ENCODE results near the gene FMNL2. TPM values are rescaled to one million over a fixed set of nuclear protein-coding genes. Genes with fewer than 3 reads are reported as not detected.

Gene FMNL2
- total and polyA plus RNA-seq, 12 donors, result 3.3 to 16.0 (median 4.5) TPM

GRCh38 chr2:152615177-152615576 lies 280.2 kb downstream of the FMNL2 start:
- TF ChIP-seq CTCF (IDR thresholded peaks at IDR 0.05), result no peak
- Histone ChIP-seq H3K27ac (no peak overlapping the region), H3K9me3 (no peaks in the 10 kb centered on the region), H3K36me3 (peaks cover 0 to 68% (median 7%) of the 10 kb centered on the region in 9 donors), H3K4me3 (no peak overlapping the region), H3K4me1 (peaks cover 0 to 30% (median 12%) of the 10 kb centered on the region in 9 donors), H3K27me3 (no peaks in the 10 kb centered on the region)
- intact Hi-C loops (cut with DNase I), result no loop called here
- WGBS, 2 donors, result 90 to 91% methylated on average over 5 of the region's 5 CpGs
- DNase-seq (no peak), ATAC-seq (no peak)

GRCh38 chr2:152617456-152618192 lies 282.6 kb downstream of the FMNL2 start:
- WGBS, 2 donors, result 83 to 85% methylated on average over 4 of the region's 4 CpGs
- no peak for TF ChIP-seq CTCF (IDR thresholded peaks at IDR 0.05)
- no peak overlapping the region for H3K4me3 ChIP-seq
- DNase-seq (no peak), ATAC-seq (no peak)
- no peaks in the 10 kb centered on the region for H3K9me3 ChIP-seq
- no peaks in the 10 kb centered on the region for H3K27me3 ChIP-seq
- peaks cover 0 to 82% (median 7%) of the 10 kb centered on the region in 9 donors for H3K36me3 ChIP-seq
- peaks cover 0 to 11% (median 0%) of the 10 kb centered on the region in 9 donors for H3K4me1 ChIP-seq
- intact Hi-C loops (cut with DNase I), result no loop called here
- no peak overlapping the region for H3K27ac ChIP-seq

- Histone ChIP-seq H3K4me3 (no peak overlapping the region), H3K4me1 (peaks cover 0 to 6% (median 0%) of the 10 kb centered on the region in 9 donors), H3K9me3 (no peaks in the 10 kb centered on the region), H3K36me3 (peaks cover 0 to 77% (median 7%) of the 10 kb centered on the region in 9 donors), H3K27me3 (no peaks in the 10 kb centered on the region), H3K27ac (no peak overlapping the region)
- intact Hi-C loops (cut with DNase I), result no loop called here
- no peak for TF ChIP-seq CTCF (IDR thresholded peaks at IDR 0.05)
- WGBS, 2 donors, result 92 to 93% methylated on average over 5 of the region's 5 CpGs
- no peak for DNase-seq
- ATAC-seq, result no peak
These were observed 283.2 kb downstream of the FMNL2 start for GRCh38 chr2:152618193-152618564.

GRCh38 chr2:152620208-152620607 lies 285.2 kb downstream of the FMNL2 start:
- 66 to 67% methylated on average over 7 of the region's 7 CpGs for WGBS, 2 donors
- no peaks in the 10 kb centered on the region for H3K4me1 ChIP-seq
- H3K9me3 ChIP-seq, result no peaks in the 10 kb centered on the region
- TF ChIP-seq CTCF (IDR thresholded peaks at IDR 0.05), result no peak
- H3K4me3 ChIP-seq, result no peak overlapping the region
- intact Hi-C loops (cut with DNase I), result loop anchor here in 5 of 10 donors (10.0 kb wide), 1 partner anchor 285 kb away; the partner anchor contains the start of gene FMNL2 (in 5 of the 5)
- no peak for DNase-seq
- ATAC-seq, result peak in 1 of 8 donors; percentile 31
- H3K36me3 ChIP-seq, result peaks cover 0 to 63% (median 7%) of the 10 kb centered on the region in 9 donors
- no peaks in the 10 kb centered on the region for H3K27me3 ChIP-seq
- no peak overlapping the region for H3K27ac ChIP-seq
